Right lobe of liver (tissue), 4 donors: ENCODE measurements around the gene BCL2L1.

ENCODE experiments used
- CTCF ChIP-seq, 4 donors: fragments of 200-600 bp in 3 of 4; fragments of 450-650 bp in 1 of 4; IDR thresholded peaks; one replicate each; pipeline versions ENCODE4 v1.5.1 to v1.8.0; 2016 to 2022; ENCODE audit warnings: antibody characterized with exemption in 4 of 4, mild to moderate bottlenecking in 2 of 4
- POLR2A ChIP-seq: fragments of 450-650 bp; IDR thresholded peaks from one replicate; pipeline ENCODE4 v1.6.1; 2017; ENCODE audit warnings: antibody characterized with exemption, mild to moderate bottlenecking
- donor health status: DM: no; HTN: no; CAD: no.
- donor health status: DM: no; HTN: no; CAD: no.
- donor health status: DM: no; HTN: yes; CAD: no.

- TF ChIP-seq CTCF (IDR thresholded peaks at IDR 0.05) = no peak
- TF ChIP-seq POLR2A = no peak
These were observed 85.0 kb downstream of the BCL2L1 start, which contains the start of gene COX4I2 for GRCh38 chr20:31637660-31638059.
